GM18907 (cell line): ENCODE results near the gene CHCHD10.
"Not testable (repeated sequence)": the region's sequence is repeated elsewhere in the genome, so short reads cannot be mapped to it uniquely, and the experiment has no call there.

Source experiments
- ATAC-seq: cut with Tn5 transposase; IDR thresholded peaks from one replicate; pipeline ENCODE4 v1.9.1; 2021; ENCODE audit warnings: mild to moderate bottlenecking, moderate library complexity; ENCODE audit not compliant: unreplicated experiment

Gene CHCHD10

DNA sequence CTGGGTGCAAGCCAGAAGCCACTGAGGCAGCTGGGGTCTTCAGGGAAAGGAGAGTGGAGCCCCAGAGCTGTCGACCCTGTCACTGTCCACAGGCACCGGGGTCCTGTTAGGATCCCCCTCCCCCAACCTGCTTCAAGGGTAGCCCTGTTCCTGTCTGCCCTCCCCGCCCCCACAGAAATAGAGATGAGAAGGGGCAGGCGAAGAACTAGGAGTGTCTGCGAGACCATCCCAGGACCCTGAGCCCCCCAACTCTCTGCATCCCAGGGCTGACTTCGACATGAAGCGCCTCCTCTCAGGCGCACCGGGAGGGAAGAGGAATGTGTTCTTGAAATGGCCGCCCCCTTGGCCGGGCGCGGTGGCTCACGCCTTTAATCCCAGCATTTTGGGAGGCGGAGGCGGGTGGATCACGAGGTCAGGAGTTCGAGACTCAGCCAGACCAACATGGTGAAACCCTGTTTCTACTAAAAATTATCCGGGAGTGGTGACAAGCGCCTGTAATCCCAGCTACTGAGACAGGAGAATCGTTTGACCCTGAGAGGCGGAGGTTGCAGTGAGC, 16.3 kb downstream of the CHCHD10 start:
- ATAC-seq = no peak

- peak; percentile 65 for ATAC-seq
These were observed 16.9 kb downstream of the CHCHD10 start, which contains the start of gene ZNF70 for GRCh38 chr22:23750714-23751440. Gene ZNF70 (minus strand): TSS chr22:23751112. CDS start chr22:23745140, 5,972 bp downstream.

- no peak for ATAC-seq
These were observed 17.4 kb downstream of the CHCHD10 start for GRCh38 chr22:23750367-23750713.

DNA sequence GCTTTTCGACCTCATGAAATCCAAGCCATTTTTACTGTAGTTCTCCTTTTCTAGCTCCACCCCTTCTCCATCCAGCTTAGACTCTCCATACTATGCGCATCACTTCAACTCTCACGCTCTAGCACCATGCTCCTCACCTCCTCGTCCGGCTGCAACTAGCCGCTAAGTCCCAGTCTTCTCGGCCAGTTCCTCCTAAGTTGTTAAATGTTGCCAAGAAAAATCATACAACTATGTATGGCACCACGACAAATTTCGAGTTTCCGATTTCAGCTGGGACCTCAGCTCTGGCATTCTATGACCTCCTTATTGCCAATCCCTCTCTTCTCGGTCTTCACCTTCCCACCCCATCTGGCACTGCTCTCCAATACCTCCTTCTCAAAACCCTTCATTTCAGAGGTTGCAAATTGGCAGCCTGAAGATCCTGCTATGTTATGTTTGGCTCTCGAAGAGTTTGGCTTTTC, 17.9 kb downstream of the CHCHD10 start:
- ATAC-seq = no peak

- no peak for ATAC-seq
These were observed 22.0 kb downstream of the CHCHD10 start for GRCh38 chr22:23745791-23746190.

- ATAC-seq = no peak
These were observed 23.3 kb downstream of the CHCHD10 start for GRCh38 chr22:23744485-23744884.

DNA sequence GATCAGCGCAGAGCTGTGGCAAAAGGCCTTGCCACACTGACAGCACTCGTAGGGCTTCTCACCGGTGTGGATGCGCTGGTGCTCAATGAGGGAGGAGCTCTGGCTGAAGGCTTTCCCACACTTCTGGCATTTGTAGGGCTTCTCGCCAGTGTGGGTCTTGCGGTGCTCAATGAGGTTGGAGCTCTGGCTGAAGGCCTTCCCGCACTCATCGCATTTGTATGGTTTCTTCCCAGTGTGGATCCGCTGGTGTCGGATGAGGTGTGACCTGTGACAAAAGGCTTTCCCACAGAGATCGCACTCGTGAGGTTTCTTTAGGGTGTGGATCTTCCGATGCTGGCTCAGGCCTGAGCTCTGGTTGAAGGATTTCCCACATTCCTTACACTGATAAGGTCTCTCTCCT, 23.8 kb downstream of the CHCHD10 start:
- no peak for ATAC-seq

GRCh38 chr22:23743303-23743705, 24.5 kb downstream of the CHCHD10 start:
- ATAC-seq = no peak

DNA sequence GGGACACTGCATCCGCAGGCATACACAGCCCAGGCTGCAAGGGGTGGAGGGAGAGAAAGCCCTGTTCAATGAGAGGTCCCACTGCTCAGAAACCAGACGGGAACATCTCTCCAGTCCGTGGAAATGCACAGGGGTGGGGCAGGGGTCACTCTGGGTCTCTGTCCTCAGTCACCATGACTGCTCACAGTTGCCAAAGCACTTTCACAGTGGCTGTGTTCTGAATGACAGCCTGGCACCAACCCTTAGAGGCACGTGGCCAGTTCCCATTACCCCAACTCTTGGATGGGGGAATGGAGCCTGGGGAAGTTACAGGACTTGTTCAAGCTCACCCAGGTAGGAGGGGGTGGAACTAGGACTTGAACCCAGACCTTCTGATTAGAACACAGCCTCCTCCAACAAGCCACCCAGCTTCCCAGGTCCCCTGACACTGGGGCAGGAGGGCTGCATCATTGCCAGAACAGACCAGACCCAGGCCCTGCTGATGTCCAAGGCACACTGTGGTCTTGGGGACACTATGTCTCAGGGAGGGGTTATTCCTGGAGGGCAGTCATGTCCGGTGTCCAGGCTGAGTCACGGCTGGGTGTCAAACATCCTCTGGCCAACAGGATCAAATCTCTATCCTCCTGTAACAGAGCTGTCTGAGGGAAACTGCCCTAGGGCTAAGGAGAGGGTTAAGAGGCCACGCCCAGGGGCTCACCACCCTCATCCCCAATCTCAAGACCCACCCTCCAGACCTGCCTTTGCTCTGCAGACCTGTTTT, 25.1 kb downstream of the CHCHD10 start:
- ATAC-seq = no peak

GRCh38 chr22:23737696-23738095, 30.1 kb downstream of the CHCHD10 start:
- ATAC-seq = no peak

GRCh38 chr22:23728108-23728507, 39.7 kb downstream of the CHCHD10 start:
- not testable (repeated sequence) for ATAC-seq

DNA sequence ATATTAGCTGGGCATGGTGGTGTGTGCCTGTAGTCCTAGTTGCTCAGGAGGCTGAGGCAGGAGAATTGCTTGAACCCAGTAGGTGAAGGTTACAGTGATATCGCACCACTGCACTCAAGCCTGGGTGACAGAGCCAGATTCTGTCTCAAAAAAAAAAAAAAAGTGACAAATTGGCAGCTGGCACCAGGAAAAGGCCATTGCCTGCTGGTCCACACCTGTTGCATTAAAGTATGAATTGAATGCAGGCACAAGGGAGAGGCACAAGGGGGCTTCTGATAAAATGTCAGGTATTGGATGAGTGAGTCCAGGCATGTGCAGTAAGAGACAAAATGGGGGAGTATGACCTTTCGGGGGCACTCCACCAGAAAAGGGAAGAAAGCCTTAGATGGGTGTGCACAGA, 45.0 kb downstream of the CHCHD10 start:
- no peak for ATAC-seq

DNA sequence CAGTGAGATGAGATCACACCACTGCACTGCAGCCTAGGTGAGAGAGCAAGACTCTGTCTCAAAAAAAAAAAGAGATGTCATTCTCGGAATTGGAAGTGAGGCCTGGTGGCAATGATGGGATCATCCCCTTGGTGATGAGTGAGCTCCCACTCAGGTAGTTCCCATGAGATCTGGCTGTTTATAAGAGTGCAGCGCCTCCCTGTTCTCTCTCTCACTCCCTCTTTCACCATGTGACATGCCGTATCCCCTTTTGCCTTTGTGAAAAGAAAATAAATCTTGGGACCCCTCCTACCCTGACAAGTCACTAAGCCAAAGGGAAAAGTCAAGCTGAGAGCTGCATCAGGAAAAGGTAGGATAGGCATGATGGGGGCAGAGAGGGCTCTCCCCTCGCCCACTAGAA, 45.6 kb downstream of the CHCHD10 start:
- no peak for ATAC-seq

GRCh38 chr22:23720855-23721254, 46.9 kb downstream of the CHCHD10 start:
- ATAC-seq = no peak

GRCh38 chr22:23718371-23719165, 49.2 kb downstream of the CHCHD10 start:
- ATAC-seq = no peak

- peak; percentile 87 for ATAC-seq
These were observed 50.7 kb downstream of the CHCHD10 start for GRCh38 chr22:23716811-23717801.
